ENCODE measurements around the gene SLC8B1.

The SLC8B1 gene

GRCh38 chr12:113296557-113297213 is 38.2 kb downstream of the SLC8B1 start:
- no peak for DNase-seq (ENCODE audit: low read depth, low spot score)

- no peak for DNase-seq (ENCODE audit: low read depth, low spot score)
These were observed 38.9 kb downstream of the SLC8B1 start for GRCh38 chr12:113295886-113296556.

GRCh38 chr12:113293100-113293499 is 41.8 kb downstream of the SLC8B1 start:
- DNase-seq (ENCODE audit: low read depth, low spot score) = no peak

- DNase-seq (ENCODE audit: low read depth, low spot score) = no peak
These were observed 42.4 kb downstream of the SLC8B1 start for GRCh38 chr12:113292547-113292946.

GRCh38 chr12:113292091-113292490 is 42.8 kb downstream of the SLC8B1 start:
- no peak for DNase-seq (ENCODE audit: low read depth, low spot score)

DNA sequence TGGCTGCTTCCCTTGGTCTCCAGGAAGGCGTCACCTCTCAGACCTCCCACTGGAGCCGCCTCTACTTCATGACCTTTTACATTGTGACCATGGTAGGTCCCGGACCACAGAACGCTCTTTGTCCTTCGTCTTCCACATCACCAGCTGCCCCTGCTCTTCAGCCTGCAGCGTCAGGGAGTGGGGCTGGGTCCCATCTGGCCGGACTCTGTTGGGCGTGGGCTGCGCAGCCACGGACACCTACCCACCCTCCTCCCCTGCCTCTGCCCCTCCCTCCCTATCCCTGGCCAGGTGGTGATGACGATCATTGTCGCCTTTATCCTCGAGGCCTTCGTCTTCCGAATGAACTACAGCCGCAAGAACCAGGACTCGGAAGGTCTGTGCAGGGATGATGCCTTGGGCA is 43.3 kb downstream of the SLC8B1 start:
- no peak for DNase-seq (ENCODE audit: low read depth, low spot score)

DNA sequence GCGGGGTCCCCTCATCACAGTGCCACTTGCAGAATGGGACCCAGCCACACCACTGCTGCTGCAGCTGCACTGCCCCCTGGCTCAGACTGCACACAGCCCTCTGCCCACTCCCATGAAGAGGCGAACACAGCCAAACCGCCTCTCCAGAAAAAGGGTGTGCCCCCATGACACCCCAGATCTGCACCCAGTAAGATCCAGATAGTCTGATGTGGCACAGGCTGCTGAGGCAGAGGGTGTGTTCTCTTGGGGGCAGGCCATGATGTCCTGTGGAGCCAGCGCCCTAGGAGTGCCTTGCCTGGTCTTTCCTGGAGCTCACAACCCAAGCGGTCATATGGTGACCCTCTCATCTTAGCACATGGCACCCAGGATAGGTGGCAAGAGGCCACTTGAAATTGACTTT is 44.4 kb downstream of the SLC8B1 start:
- no peak for DNase-seq (ENCODE audit: low read depth, low spot score)

DNA sequence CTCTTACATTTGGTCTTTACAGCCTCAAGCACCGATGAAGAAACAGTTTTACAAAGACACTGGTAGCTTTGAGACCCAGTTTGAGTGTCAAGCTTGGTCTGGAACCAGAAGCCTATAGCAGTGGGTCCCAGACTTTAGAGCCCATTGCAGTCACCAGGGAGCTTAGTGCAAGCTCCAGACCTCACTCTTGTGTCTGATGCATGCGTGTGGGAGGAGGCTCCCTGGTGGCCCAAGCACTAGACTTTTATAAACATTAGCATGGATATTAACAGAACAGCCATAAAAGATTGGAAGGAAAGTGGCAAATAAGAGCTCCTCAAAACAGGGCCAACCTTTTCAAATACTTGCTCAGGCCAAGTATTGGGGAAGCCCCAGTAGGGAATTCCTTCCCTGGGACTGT is 45.5 kb downstream of the SLC8B1 start:
- no peak for DNase-seq (ENCODE audit: low read depth, low spot score)

DNA sequence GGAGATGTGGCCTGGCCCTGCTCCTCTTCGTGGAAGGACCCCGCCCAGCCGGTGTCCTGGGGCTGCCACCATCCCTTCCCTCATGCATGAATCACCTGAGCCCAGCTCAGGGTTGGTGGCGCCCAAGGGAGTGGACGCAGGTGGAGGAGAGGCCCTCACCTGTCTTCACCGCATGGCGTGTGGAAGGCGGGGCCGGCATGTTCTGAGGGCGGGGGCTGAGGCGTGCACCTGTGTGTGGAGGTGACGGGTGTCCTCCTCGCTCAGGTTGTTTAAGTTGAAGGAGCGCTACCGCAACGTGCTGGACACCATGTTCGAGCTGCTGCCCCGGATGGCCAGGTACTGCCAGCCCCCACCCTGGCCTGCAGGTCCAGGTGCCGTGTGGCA is 47.0 kb downstream of the SLC8B1 start:
- DNase-seq (ENCODE audit: low read depth, low spot score) = no peak

GRCh38 chr12:113287146-113287898 is 47.6 kb downstream of the SLC8B1 start:
- no peak for DNase-seq (ENCODE audit: low read depth, low spot score)

GRCh38 chr12:113286712-113287111 is 48.2 kb downstream of the SLC8B1 start:
- DNase-seq (ENCODE audit: low read depth, low spot score) = no peak

DNA sequence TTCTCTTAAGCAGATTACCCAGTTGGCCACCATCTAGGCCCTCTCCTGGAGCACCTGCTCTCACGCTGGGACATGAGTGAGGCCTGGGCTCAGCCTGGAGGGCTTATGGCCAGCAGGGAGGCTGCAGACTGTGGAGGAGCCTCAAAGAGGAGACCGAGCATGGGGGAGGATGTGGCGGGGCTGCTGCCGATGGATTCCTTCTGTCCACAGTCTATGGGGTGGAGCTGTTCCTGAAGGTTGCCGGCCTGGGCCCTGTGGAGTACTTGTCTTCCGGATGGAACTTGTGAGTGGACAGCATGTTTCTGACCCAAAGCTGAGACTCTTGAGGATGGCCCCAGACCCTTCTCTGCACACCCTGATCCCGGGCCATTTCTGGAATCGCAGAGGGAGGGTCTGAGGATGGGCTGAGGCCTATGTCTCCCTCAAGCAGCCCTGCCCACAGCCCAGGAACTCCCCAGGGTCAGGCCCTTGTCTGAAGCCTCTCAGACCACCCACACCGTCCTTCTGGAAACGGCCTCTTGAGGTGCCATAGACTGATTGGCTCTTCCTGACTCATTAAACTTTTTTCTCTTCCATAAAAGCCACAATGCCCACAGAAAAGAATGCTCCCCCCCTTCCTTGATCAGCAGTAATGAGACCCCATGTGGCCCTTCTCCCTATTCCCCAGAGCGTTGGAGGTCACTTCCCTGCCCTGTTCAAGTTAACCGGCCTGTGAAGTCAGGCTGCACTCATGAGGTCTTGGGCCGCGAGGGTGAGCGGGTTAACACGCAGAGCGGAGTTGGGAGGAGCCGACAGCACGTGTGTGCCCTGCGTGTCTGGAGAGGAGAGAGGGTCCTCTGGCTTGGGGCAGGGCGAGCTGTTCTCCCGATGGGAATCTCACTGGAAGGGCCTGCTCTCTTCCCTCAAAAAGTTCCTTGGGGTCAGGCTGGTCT is 49.0 kb downstream of the SLC8B1 start:
- no peak for DNase-seq (ENCODE audit: low read depth, low spot score)

DNA sequence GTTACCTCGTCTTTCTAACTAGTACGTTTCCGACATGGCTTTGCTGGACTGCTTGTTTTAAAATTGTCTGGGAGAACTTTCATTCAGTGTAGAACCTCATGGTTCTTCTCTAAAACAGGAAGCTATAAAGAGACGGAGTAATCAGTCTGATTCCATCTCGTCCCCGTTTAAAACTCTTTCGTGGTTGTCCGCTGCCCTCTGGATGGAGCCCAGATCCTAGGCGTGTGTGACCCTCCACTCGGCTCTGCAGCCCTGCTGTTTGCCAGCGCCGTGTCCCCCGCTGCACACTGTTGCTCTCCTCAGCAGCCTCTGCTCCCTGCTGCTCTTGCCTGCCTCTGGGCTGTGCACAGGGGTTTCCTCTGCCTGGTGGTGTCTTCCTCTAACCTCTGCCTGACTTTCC is 50.2 kb downstream of the SLC8B1 start:
- no peak for DNase-seq (ENCODE audit: low read depth, low spot score)

- DNase-seq (ENCODE audit: low read depth, low spot score) = no peak
These were observed 56.3 kb downstream of the SLC8B1 start for GRCh38 chr12:113278633-113279032.

GRCh38 chr12:113278141-113278540 is 56.8 kb downstream of the SLC8B1 start:
- DNase-seq (ENCODE audit: low read depth, low spot score) = no peak

DNA sequence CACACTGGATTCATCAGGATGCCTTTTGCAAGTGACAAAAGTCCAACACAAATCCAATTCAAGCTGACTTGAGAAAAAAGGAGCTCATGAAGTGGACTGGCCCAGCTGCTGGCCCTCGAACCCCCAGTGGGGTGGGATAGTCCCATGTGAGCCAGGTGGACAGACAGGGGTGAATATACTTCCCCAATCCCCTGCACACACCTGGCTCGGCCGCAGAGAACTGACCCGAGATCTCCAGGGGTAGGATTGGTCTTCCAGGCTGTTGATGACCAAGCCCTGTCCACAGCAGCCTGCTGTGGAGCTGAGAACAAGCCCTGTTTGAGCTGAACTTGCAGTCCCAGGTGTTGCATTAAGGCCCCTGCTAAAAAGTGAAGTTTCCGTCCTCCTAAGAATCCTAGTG is 57.4 kb downstream of the SLC8B1 start:
- DNase-seq (ENCODE audit: low read depth, low spot score) = no peak

GRCh38 chr12:113276946-113277500 is 57.9 kb downstream of the SLC8B1 start:
- DNase-seq (ENCODE audit: low read depth, low spot score) = no peak

DNA sequence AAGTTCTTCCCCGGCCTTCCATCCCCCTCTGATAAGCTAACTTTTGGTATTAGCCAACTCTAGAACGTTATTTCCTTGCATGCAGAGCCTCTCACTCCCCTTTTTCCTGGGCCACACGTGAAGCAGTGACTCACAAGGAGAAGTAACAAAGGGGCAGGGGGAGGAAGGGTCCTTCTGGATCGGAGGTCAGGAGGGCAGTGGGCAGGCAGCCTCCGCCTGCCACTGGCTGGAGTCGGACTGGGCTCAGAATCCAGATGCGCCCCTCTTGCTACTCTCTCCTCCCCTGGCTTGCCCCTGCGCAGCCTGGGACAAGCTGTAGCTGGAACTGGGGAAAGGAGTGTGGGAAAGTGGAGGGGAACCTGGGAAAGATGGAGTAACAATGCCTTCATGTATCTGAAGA is 58.6 kb downstream of the SLC8B1 start:
- no peak for DNase-seq (ENCODE audit: low read depth, low spot score)

- DNase-seq (ENCODE audit: low read depth, low spot score) = no peak
These were observed 60.1 kb downstream of the SLC8B1 start for GRCh38 chr12:113274848-113275247.

DNA sequence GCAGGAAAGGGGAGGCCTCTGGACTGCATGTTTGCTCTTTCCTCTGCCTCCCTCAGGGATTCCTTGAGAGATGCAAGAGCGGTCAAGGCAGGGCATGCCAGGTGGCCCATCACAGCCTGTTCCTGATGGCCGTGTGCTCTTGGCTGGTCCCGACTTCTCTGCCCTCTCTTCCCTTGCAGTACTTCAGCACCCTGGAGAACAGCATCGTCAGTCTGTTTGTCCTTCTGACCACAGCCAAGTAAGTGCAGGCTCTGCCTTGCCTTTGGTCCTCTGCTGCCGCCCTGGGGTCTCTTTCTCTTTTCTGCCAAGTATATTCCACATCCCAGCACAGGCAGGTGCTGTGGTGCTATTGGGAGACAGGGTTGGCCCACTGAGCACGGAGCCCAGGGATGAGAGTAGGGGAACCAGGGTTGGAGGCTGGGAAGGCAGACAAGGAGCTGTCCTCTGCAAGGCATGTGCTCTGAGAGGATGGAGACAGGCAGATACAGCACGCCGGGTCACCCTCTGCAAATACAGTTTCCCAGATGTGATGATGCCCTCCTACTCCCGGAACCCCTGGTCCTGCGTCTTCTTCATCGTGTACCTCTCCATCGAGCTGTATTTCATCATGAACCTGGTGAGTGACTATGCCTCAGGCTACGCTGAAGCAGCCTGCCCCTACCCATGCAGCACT is 61.7 kb downstream of the SLC8B1 start:
- DNase-seq (ENCODE audit: low read depth, low spot score) = peak; percentile 55

Measured in ELF-1 (cell line).